DMS 273 (cell line): ENCODE measurements around the gene PAPOLG.
"Not testable (repeated sequence)": the region's sequence is repeated elsewhere in the genome, so short reads cannot be mapped to it uniquely, and the experiment has no call there.

Experiments
- DNase-seq: peaks from one replicate; lab custom pipeline; 2025; ENCODE audit not compliant: unreplicated experiment; lab: John Stamatoyannopoulos, UW

Gene PAPOLG

GRCh38 chr2:60821587-60822302 is 65.7 kb downstream of the PAPOLG start:
- no peak for DNase-seq

- no peak for DNase-seq
Measured at GRCh38 chr2:60822987-60823386, 66.9 kb downstream of the PAPOLG start.

GRCh38 chr2:60823694-60824305 is 67.7 kb downstream of the PAPOLG start:
- no peak for DNase-seq

DNA sequence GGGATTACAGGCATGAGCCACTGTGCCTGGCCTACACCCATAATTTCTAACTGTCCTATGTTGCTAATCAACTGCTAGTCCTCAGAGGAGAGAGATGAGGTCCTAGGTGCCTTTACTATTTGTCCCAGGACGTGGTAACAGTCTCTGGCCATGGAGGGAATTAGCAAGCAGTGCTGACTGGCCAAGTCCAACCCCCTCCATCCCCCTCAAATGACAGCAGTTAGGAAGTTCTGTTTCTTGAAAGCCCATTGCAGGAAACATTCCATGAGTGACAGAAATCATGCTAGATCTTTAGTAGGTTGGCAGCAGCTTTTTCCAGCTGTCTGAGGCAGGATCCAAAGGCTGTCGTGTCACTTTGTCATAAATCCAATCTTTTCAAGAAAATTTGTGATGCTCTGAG is 69.6 kb downstream of the PAPOLG start:
- DNase-seq, result no peak

- no peak for DNase-seq
Measured at GRCh38 chr2:60826111-60826510, 70.0 kb downstream of the PAPOLG start.

GRCh38 chr2:60826860-60827259 is 70.8 kb downstream of the PAPOLG start:
- not testable (repeated sequence) for DNase-seq

DNA sequence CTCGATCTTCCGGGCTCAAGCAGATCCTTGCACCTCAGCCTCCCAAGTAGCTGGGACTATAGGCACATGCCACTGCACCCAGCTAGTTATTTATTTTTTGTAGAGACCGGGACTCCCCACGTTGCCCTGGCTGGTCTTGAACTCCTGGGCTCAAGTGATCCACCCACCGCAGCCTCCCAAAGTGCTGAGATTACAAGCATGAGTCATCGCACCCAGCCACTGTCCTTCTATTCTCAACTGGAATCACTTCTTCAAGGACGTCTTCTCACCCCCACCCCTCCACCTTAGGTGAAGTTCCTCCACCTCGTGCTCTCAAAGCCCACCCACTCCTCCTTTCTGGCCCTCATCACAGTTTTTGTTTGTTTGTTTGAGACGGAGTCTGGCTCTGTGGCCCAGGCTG is 71.3 kb downstream of the PAPOLG start:
- DNase-seq, result no peak

- no peak for DNase-seq
Measured at GRCh38 chr2:60830991-60831390, 74.9 kb downstream of the PAPOLG start.

GRCh38 chr2:60831921-60832320 is 75.9 kb downstream of the PAPOLG start:
- no peak for DNase-seq

DNA sequence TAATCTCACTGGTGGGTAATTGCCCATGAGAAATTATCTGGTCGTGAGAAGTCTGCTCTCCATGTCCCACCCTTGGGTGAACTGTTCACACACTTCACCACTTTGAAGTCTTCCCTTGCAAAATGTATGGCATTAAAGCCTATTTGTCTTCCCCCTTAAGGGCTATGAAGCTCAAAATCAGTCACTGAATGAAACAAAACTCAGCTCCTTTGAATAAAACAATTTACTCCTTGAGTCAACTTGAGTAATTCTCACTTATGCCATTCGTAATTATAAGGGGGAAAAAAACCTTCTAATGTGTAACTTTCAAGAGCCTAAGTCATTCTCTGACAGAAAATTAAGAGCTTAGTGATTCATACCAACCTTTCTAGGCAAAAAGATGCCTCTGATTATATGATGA is 76.6 kb downstream of the PAPOLG start:
- DNase-seq, result no peak

DNA sequence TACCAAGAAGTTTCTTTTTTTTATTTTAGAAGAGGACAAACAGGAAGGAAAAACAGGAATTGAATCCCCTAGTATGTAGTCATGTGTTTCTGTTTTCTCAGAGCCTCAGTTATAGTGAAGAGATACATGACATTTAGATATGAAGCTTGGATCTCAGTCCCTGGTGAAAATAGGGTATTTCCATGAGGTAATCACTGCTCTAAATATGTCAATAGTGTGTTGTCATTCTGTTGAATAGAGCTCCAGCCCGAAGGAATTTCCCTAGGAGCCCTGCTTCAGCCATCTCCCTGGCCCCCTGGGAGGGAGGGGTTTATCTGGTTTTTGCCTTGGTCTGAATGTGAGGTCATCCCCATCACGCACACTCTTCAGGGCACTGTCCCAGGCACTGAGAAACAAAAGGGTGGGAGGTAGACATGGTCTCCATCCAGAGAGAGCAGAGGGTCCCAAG is 78.2 kb downstream of the PAPOLG start:
- DNase-seq, result no peak

DNA sequence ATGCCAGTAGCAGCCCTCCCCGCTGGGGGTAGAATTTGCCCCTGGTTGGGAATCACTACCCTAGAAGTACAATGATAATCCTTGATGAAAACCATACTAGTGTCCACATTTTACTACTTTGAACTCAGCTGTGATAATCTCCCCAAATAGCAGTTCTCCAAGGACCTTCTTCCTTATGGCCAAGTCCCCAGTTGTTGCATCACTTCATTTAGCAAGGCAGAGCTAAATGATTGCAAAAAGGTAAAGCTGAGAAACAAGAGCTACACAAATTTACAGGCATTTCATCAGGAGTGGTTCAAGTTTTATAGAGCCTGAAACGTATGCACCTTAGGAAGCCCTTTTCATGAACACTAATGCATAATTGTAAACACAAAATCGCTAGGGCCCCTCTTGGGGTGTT is 80.4 kb downstream of the PAPOLG start:
- DNase-seq, result no peak

DNA sequence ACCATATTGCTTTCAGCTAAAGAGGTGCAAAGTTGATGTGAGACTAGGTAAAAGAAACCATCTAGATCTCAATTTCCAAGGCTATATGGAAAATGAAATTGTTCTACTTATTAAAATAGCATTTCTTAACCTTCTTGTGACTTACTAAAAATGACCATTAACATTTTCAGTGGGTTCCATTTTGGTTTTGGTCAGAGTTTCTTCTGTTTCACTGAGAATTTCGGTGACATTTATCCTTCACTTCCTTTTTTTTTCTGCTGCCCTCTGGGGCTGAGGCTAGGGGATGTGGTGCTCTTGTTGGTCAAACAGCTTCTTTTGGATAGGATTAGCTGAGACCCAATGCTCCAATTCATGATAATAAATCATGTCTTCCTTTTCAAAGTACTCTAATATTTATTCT is 81.1 kb downstream of the PAPOLG start:
- no peak for DNase-seq

DNA sequence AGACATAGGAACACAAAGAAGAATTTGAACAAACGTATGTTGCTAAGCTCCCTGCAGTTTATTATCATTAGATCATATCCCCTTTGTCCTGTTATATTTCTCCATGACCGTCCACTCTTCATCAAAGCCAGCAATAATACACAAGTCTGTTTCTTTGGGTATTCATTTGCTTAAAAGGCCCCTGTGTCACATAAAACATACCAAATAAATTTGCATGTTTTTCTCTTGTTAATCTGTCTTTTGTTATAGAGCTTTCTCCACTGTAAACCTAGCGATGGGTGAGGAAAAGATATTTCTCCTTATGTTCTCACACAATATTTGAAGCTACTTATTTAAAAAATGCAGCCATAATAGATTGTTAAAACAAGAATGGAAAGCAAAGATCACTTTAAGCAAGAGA is 82.4 kb downstream of the PAPOLG start:
- no peak for DNase-seq

DNA sequence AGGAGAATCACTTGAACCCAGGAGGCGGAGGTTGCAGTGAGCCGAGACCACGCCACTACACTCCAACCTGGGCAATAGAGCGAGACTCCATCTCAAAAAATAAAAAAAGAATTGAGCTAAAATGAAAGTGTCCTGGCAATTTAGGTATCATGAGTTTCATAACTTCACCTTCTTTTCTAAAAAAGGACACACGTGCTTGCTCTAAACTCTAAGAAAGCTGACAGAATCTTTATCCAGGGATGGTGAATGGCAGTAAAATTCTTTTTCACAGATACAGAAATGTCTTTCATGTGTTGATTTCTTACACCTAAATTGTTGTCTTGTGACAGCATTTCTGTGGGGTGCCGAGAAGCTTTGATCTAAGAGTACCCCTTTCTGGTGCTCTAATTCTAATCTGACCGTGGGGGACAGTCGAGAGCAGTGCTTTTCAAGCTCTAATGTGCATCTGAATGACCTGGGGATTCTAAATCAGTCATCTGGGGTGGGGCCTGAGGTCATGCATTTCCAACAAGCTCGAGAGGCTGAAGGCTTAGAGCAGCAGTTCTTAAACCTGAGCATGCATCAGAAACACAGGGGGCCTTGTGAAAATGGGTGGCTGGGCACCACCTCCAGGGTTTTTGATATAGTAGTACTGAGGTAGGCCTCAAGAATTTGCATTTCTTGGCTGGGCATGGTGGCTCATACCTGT is 83.2 kb downstream of the PAPOLG start:
- DNase-seq, result no peak

DNA sequence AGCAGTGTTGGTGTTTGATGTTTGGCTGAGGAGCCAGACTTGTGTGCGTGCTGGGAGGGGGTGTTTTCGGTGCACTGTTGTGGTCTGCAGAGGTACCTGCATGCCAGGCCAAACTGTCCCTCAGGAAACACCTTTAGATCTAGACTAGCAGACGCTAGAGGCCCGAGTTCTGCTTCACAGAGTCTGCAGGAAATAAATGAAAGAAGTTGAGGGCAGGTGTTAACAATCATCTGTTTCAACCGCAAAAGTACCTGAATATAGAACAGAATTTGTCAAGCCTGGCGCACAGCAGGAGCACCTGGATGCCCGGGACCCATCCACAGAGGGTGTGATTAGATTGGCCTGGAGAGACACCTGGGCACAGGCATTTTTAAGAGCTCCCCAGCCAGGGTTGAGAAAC is 84.8 kb downstream of the PAPOLG start:
- DNase-seq, result no peak

DNA sequence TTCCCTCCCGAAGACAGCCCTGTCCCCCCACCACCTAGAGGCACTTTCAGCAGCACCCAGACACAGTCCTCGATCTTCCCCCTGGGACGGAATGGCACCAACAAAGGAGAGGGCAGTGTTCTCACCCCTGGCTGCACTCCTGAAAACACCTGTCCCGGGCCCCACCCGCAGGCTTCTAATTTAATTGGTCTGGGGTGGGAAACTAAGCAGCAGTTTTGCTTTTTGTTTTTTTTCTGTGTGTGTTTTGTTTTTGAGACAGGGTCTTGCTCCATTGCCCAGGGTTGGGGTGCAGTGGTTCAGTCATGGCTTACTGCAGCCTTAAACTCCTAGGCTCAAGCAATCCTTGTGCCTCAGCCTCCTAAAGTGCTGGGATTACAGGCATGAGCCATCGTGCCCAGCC is 86.9 kb downstream of the PAPOLG start:
- no peak for DNase-seq

DNA sequence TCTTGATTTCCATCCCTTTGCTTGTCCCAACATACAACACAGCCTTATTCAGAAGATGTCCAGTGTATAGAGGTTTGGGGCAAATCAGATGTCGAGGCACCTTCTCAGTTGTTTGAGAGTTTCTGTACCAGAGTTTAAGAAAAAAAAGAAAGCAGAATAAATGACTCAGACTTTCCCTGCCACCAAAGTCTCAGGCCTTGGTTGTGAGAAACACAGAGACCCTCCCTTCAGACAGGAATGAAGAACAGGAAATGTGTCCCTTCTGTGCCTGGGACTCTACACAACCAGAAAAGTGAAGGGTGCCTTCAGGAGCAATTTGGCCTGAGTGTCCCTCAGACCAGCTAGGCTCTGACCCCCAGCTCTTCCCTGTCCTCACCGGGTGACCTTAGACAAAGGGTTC is 88.0 kb downstream of the PAPOLG start:
- DNase-seq, result no peak

DNA sequence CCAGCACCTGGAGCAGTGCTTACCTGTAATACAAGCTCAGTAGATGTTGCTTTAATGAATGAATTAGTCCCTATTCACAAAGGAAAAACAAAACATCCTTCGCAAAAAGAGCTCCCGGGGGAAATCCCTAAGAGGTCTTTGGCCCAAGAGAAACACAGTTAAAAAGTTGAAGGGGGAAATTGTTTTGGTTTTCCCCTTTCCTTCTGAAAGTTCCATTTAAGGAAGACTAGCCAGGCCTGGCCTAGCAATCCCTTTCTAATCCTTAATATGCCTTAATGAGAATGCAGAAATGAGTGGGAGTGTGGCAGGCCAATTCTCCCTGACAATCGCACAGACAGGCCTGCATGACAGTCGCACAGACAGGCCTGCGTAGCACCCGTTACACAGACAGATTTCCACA is 91.8 kb downstream of the PAPOLG start:
- DNase-seq, result no peak
